SK-N-SH treated with all-trans-retinoic acid at 6 μM for 48 hours (cell line): ENCODE results near the gene PVALB.

Experiments used
- ARNTL ChIP-seq: fragments of 450-650 bp; formaldehyde crosslinking; IDR thresholded peaks from 2 replicates; pipeline ENCODE4 v1.5.0; 2020; ENCODE audit warnings: low read depth, mild to moderate bottlenecking, moderate library complexity, borderline replicate concordance
- CSDC2 ChIP-seq: fragments of 250-450 bp; sonication (Bioruptor Pico); IDR thresholded peaks from 2 replicates; pipeline ENCODE4 v1.5.0; 2020; ENCODE audit warnings: mild to moderate bottlenecking, moderate library complexity
- TOX ChIP-seq: fragments of 250-450 bp; sonication (Bioruptor Pico); IDR thresholded peaks from 2 replicates; pipeline ENCODE4 v1.8.0; 2021; ENCODE audit warnings: mild to moderate bottlenecking, moderate library complexity, borderline replicate concordance
- TSHZ2 ChIP-seq: fragments of 250-450 bp; sonication (Bioruptor Pico); IDR thresholded peaks from 2 replicates; pipeline ENCODE4 v1.5.0; 2020; ENCODE audit warnings: mild to moderate bottlenecking, moderate library complexity

DNA sequence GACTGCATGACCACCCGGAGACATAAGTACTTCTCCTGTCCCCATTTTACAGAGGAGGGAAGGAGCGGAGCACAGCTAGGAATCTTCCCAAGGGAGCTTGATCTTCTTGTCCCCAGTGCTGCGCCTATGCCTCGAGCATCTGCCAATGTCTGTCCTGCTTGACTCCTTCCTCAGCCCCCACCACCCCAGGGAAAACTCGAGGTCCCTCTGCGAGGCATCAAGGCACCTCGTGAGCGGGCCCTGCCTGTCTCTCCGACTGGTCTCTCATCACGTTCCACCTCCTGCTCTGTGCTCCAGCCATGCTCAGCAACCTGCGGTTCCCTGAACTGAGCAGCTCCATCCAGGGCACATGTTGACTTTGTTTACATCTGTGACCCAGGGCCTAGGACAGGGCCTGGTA, 46.4 kb upstream of the PVALB start:
- no peak for TF ChIP-seq ARNTL (CRISPR knock-in tag)
- no peak for TF ChIP-seq TOX (CRISPR knock-in tag)
- TF ChIP-seq CSDC2 (CRISPR knock-in tag) = no peak
- TF ChIP-seq TSHZ2 = no peak
